Measurements from ENCODE around the gene DEPP1. TPM values are rescaled to one million over a fixed set of nuclear protein-coding genes. Genes with fewer than 3 reads are reported as not detected.

DEPP1 gene
- total and polyA plus RNA-seq, 2 experiments from 2014 or later = 0.37 to 1.3 TPM

GRCh38 chr10:44995581-44995913 is 16.9 kb upstream of the DEPP1 start:
- no peak for TF ChIP-seq ZNF331 (CRISPR knock-in tag; IDR thresholded peaks at IDR 0.05; ENCODE audit: low read depth)
- TF ChIP-seq EZH2phosphoT487 (IDR thresholded peaks at IDR 0.05; ENCODE audit: unreplicated experiment) = no peak
- H3K4me3 ChIP-seq = no peak overlapping the region
- no peak overlapping the region for H3K4me2 ChIP-seq
- H3K36me3 ChIP-seq (ENCODE audit: insufficient read depth) = no peaks in the 10 kb centered on the region
- H3K9me2 ChIP-seq (ENCODE audit: insufficient read depth) = no peaks in the 10 kb centered on the region
- ATAC-seq = no peak
- H3K27me3 ChIP-seq (ENCODE audit: insufficient read depth) = no peaks in the 10 kb centered on the region
- H3K27me3 Mint-ChIP-seq (ENCODE audit: insufficient read depth, low read depth, poor library complexity) = peaks cover 12% of the 10 kb centered on the region
- H3K4me3 Mint-ChIP-seq = no peak overlapping the region
- peaks cover 5% of the 10 kb centered on the region; the same call in 1 of the 3 replicates for H3K9me3 Mint-ChIP-seq
- H2AFZ ChIP-seq = no peak overlapping the region
- peaks cover 21% of the 10 kb centered on the region for H3K4me1 ChIP-seq (ENCODE audit: insufficient read depth)
- no peak overlapping the region for H3K27ac Mint-ChIP-seq
- H3K36me3 Mint-ChIP-seq (ENCODE audit: low read depth) = peaks cover 6% of the 10 kb centered on the region; the same call in 1 of the 3 replicates
- peaks cover 50% of the 10 kb centered on the region for H3K4me1 Mint-ChIP-seq
- DNase-seq (ENCODE audit: low spot score) = no peak
- 0 out of 2 replicates have a peak, but pooled peaks cover 7% of the 10 kb centered on the region for H3F3A ChIP-seq (replicated peaks; ENCODE audit: low read depth)
- no peak overlapping the region for H3K27ac ChIP-seq (ENCODE audit: low read depth)
- H3K79me2 ChIP-seq (replicated peaks; ENCODE audit: insufficient read depth) = no peaks in the 10 kb centered on the region
- H4K20me1 ChIP-seq (replicated peaks; ENCODE audit: insufficient read depth) = no peaks in the 10 kb centered on the region

GRCh38 chr10:44994752-44995530 is 16.3 kb upstream of the DEPP1 start:
- no peaks in the 10 kb centered on the region for H3K36me3 ChIP-seq (ENCODE audit: insufficient read depth)
- H3K9me2 ChIP-seq (ENCODE audit: insufficient read depth) = no peaks in the 10 kb centered on the region
- no peaks in the 10 kb centered on the region for H4K20me1 ChIP-seq (replicated peaks; ENCODE audit: insufficient read depth)
- H3K27me3 ChIP-seq (ENCODE audit: insufficient read depth) = no peaks in the 10 kb centered on the region
- H3K4me3 ChIP-seq = no peak overlapping the region
- H3F3A ChIP-seq (replicated peaks; ENCODE audit: low read depth) = 0 out of 2 replicates have a peak, but pooled peaks cover 7% of the 10 kb centered on the region
- Mint-ChIP-seq H3K27me3 (ENCODE audit: insufficient read depth, low read depth, poor library complexity) (peaks cover 8% of the 10 kb centered on the region), H3K9me3 (peaks cover 3% of the 10 kb centered on the region; the same call in 1 of the 3 replicates), H3K4me3 (no peak overlapping the region), H3K4me1 (peaks cover 50% of the 10 kb centered on the region), H3K36me3 (ENCODE audit: low read depth) (peaks cover 3% of the 10 kb centered on the region; the same call in 1 of the 3 replicates), H3K27ac (no peak overlapping the region)
- no peak for DNase-seq (ENCODE audit: low spot score)
- no peak for ATAC-seq
- H3K4me1 ChIP-seq (ENCODE audit: insufficient read depth) = peaks cover 22% of the 10 kb centered on the region
- no peak overlapping the region for H3K27ac ChIP-seq (ENCODE audit: low read depth)
- H3K79me2 ChIP-seq (replicated peaks; ENCODE audit: insufficient read depth) = no peaks in the 10 kb centered on the region
- H2AFZ ChIP-seq = no peak overlapping the region
- TF ChIP-seq POLR2AphosphoS5 (IDR thresholded peaks at IDR 0.05; ENCODE audit: low read depth) (no peak), ZNF114 (CRISPR knock-in tag; IDR thresholded peaks at IDR 0.05) (no peak)
- TF ChIP-seq, protein P1, sequence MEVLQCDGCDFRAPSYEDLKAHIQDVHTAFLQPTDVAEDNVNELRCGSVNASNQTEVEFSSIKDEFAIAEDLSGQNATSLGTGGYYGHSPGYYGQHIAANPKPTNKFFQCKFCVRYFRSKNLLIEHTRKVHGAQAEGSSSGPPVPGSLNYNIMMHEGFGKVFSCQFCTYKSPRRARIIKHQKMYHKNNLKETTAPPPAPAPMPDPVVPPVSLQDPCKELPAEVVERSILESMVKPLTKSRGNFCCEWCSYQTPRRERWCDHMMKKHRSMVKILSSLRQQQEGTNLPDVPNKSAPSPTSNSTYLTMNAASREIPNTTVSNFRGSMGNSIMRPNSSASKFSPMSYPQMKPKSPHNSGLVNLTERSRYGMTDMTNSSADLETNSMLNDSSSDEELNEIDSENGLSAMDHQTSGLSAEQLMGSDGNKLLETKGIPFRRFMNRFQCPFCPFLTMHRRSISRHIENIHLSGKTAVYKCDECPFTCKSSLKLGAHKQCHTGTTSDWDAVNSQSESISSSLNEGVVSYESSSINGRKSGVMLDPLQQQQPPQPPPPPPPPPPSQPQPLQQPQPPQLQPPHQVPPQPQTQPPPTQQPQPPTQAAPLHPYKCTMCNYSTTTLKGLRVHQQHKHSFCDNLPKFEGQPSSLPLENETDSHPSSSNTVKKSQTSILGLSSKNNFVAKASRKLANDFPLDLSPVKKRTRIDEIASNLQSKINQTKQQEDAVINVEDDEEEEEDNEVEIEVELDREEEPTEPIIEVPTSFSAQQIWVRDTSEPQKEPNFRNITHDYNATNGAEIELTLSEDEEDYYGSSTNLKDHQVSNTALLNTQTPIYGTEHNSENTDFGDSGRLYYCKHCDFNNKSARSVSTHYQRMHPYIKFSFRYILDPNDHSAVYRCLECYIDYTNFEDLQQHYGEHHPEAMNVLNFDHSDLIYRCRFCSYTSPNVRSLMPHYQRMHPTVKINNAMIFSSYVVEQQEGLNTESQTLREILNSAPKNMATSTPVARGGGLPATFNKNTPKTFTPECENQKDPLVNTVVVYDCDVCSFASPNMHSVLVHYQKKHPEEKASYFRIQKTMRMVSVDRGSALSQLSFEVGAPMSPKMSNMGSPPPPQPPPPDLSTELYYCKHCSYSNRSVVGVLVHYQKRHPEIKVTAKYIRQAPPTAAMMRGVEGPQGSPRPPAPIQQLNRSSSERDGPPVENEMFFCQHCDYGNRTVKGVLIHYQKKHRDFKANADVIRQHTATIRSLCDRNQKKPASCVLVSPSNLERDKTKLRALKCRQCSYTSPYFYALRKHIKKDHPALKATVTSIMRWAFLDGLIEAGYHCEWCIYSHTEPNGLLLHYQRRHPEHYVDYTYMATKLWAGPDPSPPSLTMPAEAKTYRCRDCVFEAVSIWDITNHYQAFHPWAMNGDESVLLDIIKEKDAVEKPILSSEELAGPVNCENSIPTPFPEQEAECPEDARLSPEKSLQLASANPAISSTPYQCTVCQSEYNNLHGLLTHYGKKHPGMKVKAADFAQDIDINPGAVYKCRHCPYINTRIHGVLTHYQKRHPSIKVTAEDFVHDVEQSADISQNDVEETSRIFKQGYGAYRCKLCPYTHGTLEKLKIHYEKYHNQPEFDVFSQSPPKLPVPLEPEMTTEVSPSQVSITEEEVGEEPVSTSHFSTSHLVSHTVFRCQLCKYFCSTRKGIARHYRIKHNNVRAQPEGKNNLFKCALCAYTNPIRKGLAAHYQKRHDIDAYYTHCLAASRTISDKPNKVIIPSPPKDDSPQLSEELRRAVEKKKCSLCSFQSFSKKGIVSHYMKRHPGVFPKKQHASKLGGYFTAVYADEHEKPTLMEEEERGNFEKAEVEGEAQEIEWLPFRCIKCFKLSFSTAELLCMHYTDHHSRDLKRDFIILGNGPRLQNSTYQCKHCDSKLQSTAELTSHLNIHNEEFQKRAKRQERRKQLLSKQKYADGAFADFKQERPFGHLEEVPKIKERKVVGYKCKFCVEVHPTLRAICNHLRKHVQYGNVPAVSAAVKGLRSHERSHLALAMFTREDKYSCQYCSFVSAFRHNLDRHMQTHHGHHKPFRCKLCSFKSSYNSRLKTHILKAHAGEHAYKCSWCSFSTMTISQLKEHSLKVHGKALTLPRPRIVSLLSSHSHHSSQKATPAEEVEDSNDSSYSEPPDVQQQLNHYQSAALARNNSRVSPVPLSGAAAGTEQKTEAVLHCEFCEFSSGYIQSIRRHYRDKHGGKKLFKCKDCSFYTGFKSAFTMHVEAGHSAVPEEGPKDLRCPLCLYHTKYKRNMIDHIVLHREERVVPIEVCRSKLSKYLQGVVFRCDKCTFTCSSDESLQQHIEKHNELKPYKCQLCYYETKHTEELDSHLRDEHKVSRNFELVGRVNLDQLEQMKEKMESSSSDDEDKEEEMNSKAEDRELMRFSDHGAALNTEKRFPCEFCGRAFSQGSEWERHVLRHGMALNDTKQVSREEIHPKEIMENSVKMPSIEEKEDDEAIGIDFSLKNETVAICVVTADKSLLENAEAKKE (CRISPR knock-in tag; IDR thresholded peaks at IDR 0.05) = no peak
- TF ChIP-seq, protein P2, sequence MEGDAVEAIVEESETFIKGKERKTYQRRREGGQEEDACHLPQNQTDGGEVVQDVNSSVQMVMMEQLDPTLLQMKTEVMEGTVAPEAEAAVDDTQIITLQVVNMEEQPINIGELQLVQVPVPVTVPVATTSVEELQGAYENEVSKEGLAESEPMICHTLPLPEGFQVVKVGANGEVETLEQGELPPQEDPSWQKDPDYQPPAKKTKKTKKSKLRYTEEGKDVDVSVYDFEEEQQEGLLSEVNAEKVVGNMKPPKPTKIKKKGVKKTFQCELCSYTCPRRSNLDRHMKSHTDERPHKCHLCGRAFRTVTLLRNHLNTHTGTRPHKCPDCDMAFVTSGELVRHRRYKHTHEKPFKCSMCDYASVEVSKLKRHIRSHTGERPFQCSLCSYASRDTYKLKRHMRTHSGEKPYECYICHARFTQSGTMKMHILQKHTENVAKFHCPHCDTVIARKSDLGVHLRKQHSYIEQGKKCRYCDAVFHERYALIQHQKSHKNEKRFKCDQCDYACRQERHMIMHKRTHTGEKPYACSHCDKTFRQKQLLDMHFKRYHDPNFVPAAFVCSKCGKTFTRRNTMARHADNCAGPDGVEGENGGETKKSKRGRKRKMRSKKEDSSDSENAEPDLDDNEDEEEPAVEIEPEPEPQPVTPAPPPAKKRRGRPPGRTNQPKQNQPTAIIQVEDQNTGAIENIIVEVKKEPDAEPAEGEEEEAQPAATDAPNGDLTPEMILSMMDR (conservative IDR thresholded peaks at IDR 0.05; ENCODE audit: low read depth in 2 of 2) = no peak
- H3K4me2 ChIP-seq = no peak overlapping the region
